ENCODE results near the gene ATP2A3.

Gene ATP2A3

DNA sequence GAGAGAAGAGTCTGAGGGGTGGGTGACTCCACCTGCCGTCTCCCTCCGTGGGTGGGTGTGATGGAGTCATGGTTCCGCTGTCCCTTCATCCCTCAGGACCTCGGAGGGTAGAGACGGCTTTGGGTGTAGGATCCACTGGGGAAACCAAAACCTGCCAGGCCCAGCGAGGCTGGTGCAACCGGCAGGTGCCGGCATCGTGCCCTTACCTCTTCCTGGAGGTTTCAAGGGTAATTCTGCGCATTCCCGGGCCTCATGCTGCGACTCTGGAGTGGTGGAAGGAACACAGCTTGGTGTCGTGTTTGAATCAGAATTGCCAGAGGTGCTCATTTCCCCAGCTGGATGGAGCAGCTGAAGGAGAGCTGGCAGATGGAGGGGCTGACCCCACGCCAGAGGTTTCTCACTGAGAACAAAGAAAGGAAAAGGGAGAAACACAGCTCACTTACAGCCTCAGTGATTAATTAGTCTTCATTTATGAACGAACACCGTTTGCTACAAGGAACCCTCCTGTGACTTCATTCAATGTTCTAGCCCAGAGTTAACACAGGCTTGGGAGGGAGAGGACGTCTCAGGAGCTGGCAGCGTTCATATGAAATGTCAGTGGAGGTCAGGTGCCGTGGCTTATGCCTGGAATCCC lies 16.3 kb upstream of the ATP2A3 start:
- Histone ChIP-seq H3K36me3 (ENCODE audit: insufficient read depth, low read length) (no peaks in the 10 kb centered on the region), H3K27ac (ENCODE audit: low read depth, low read length) (no peak overlapping the region), H3K4me1 (ENCODE audit: insufficient read depth, low read length) (peaks cover 16% of the 10 kb centered on the region), H3K4me3 (ENCODE audit: low read length) (no peak overlapping the region), H3K9ac (ENCODE audit: low read depth, low read length) (no peak overlapping the region), H3K9me3 (ENCODE audit: insufficient read depth, low read depth, low read length) (no peaks in the 10 kb centered on the region), H3K27me3 (ENCODE audit: insufficient read depth, low read length) (no peaks in the 10 kb centered on the region)
- WGBS, result 78% methylated on average over 19 of the region's 19 CpGs

DNA sequence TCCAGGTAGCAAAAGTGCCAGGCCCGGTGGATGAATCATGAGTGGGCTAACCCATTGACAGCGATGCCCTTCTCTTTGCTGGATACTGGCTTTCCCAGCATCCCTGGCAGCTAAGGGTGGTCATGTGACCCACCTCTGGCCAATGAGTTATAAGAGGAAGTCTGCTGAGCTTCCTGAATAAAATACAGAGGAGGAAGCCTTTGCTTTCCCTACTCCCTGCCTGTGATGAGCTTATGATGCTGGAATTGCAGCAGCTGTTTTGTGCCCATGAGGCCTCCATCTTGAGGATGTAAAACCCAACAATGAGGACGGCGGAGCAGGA lies 15.0 kb upstream of the ATP2A3 start:
- WGBS, result 92% methylated on average over 4 of the region's 4 CpGs
- Histone ChIP-seq H3K36me3 (ENCODE audit: insufficient read depth, low read length) (no peaks in the 10 kb centered on the region), H3K9ac (ENCODE audit: low read depth, low read length) (no peak overlapping the region), H3K27ac (ENCODE audit: low read depth, low read length) (no peak overlapping the region), H3K9me3 (ENCODE audit: insufficient read depth, low read depth, low read length) (peaks cover 4% of the 10 kb centered on the region; the same call in 1 of the 2 replicates), H3K27me3 (ENCODE audit: insufficient read depth, low read length) (no peaks in the 10 kb centered on the region), H3K4me1 (ENCODE audit: insufficient read depth, low read length) (peaks cover 16% of the 10 kb centered on the region), H3K4me3 (ENCODE audit: low read length) (no peak overlapping the region)

GRCh38 chr17:3978421-3979289 lies 14.4 kb upstream of the ATP2A3 start:
- Histone ChIP-seq H3K9me3 (ENCODE audit: insufficient read depth, low read depth, low read length) (peaks cover 4% of the 10 kb centered on the region; the same call in 1 of the 2 replicates), H3K27me3 (ENCODE audit: insufficient read depth, low read length) (no peaks in the 10 kb centered on the region), H3K36me3 (ENCODE audit: insufficient read depth, low read length) (no peaks in the 10 kb centered on the region), H3K27ac (ENCODE audit: low read depth, low read length) (no peak overlapping the region), H3K4me1 (ENCODE audit: insufficient read depth, low read length) (peaks cover 13% of the 10 kb centered on the region), H3K9ac (ENCODE audit: low read depth, low read length) (no peak overlapping the region), H3K4me3 (ENCODE audit: low read length) (no peak overlapping the region)
- 92% methylated on average over 6 of the region's 6 CpGs for WGBS

DNA sequence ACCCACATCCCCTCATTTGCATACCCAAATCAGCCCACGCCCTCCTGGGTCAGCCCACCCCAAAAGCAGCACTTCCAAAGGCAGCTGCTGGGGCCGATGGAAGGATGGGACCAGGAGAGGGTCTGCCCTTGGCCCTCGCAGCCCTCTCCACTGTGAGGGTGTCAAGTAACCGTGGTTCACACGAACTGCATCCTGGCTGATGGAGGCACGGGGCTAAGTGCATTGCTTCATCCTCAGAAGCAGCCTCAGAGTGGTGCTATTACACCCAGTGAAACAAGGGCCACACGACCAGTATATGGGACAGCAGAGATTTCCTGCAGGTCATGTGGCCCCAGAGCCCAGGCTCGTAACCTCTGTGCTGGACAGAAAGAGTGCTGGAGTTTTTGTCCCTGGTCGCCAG lies 13.2 kb upstream of the ATP2A3 start:
- no peak overlapping the region for H3K4me3 ChIP-seq (ENCODE audit: low read length)
- H3K9me3 ChIP-seq (ENCODE audit: insufficient read depth, low read depth, low read length), result peaks cover 4% of the 10 kb centered on the region; the same call in 1 of the 2 replicates
- H3K36me3 ChIP-seq (ENCODE audit: insufficient read depth, low read length), result no peaks in the 10 kb centered on the region
- no peak overlapping the region for H3K9ac ChIP-seq (ENCODE audit: low read depth, low read length)
- peaks cover 15% of the 10 kb centered on the region for H3K4me1 ChIP-seq (ENCODE audit: insufficient read depth, low read length)
- no peaks in the 10 kb centered on the region for H3K27me3 ChIP-seq (ENCODE audit: insufficient read depth, low read length)
- 76% methylated on average over 9 of the region's 9 CpGs for WGBS
- H3K27ac ChIP-seq (ENCODE audit: low read depth, low read length), result no peak overlapping the region

- Histone ChIP-seq H3K27me3 (ENCODE audit: insufficient read depth, low read length) (no peaks in the 10 kb centered on the region), H3K36me3 (ENCODE audit: insufficient read depth, low read length) (no peaks in the 10 kb centered on the region), H3K9ac (ENCODE audit: low read depth, low read length) (no peak overlapping the region), H3K4me3 (ENCODE audit: low read length) (no peak overlapping the region), H3K9me3 (ENCODE audit: insufficient read depth, low read depth, low read length) (peaks cover 4% of the 10 kb centered on the region; the same call in 1 of the 2 replicates), H3K27ac (ENCODE audit: low read depth, low read length) (no peak overlapping the region), H3K4me1 (ENCODE audit: insufficient read depth, low read length) (peaks cover 17% of the 10 kb centered on the region)
- WGBS, result 87% methylated on average over 17 of the region's 17 CpGs
Measured at GRCh38 chr17:3976675-3977171, 12.5 kb upstream of the ATP2A3 start.

DNA sequence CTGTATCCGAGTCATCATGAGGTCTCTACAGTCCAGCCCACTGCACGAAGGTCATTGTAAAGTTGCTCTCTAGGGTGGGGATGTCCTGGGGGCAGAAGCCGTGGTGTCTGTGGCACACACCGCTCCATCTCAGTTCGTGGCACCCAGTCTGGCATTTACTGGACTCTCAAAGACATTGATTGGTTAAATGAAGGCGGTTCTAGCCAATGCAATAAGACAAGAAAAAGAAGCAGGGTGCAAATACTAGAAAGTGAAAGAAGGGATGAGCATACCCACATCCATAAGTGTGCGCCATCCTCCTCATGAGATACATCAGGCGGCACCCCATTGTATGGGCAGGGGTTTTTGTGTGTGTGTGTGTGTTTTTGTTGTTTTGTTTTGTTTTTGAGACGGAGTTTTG lies 10.7 kb upstream of the ATP2A3 start:
- 96% methylated on average over 9 of the region's 9 CpGs for WGBS
- no peaks in the 10 kb centered on the region for H3K36me3 ChIP-seq (ENCODE audit: insufficient read depth, low read length)
- H3K4me3 ChIP-seq (ENCODE audit: low read length), result no peak overlapping the region
- H3K4me1 ChIP-seq (ENCODE audit: insufficient read depth, low read length), result peaks cover 7% of the 10 kb centered on the region; the same call in 1 of the 2 replicates
- no peaks in the 10 kb centered on the region for H3K27me3 ChIP-seq (ENCODE audit: insufficient read depth, low read length)
- no peak overlapping the region for H3K9ac ChIP-seq (ENCODE audit: low read depth, low read length)
- no peak overlapping the region for H3K27ac ChIP-seq (ENCODE audit: low read depth, low read length)
- H3K9me3 ChIP-seq (ENCODE audit: insufficient read depth, low read depth, low read length), result peaks cover 4% of the 10 kb centered on the region; the same call in 1 of the 2 replicates

DNA sequence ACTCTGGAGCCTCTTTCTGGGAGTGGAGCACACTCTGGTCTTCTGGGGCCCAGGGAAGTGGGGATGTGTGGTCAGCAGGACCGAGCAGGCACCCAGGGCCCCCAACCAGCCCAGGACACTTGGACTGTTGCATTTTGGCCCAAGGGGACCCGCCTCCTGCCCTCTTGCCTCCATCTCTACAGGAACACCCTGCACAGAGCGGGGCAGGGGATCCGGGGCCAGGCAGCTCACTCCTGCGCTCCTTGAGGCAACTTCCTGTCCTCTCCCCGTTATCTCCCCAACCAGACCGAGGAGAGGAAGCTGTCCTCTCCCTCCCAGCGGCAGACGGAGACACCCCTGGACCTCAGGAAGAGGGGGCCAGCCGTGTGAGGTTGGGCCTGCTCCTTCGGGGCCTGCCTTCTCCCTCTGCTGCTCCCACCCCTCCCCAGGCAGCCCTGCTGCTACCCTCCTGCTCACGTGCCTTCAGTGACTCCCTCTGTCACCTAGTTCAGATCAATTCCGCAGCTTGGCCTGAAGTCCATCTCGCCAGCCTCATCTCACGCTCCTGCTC lies 10.0 kb upstream of the ATP2A3 start:
- H3K9me3 ChIP-seq (ENCODE audit: insufficient read depth, low read depth, low read length), result peaks cover 4% of the 10 kb centered on the region; the same call in 1 of the 2 replicates
- H3K27ac ChIP-seq (ENCODE audit: low read depth, low read length), result no peak overlapping the region
- no peaks in the 10 kb centered on the region for H3K27me3 ChIP-seq (ENCODE audit: insufficient read depth, low read length)
- no peak overlapping the region for H3K4me3 ChIP-seq (ENCODE audit: low read length)
- 90% methylated on average over 15 of the region's 15 CpGs for WGBS
- no peak overlapping the region for H3K9ac ChIP-seq (ENCODE audit: low read depth, low read length)
- peaks cover 7% of the 10 kb centered on the region; the same call in 1 of the 2 replicates for H3K4me1 ChIP-seq (ENCODE audit: insufficient read depth, low read length)
- no peaks in the 10 kb centered on the region for H3K36me3 ChIP-seq (ENCODE audit: insufficient read depth, low read length)

- WGBS, result 94% methylated on average over 10 of the region's 10 CpGs
- H3K9me3 ChIP-seq (ENCODE audit: insufficient read depth, low read depth, low read length), result peaks cover 4% of the 10 kb centered on the region; the same call in 1 of the 2 replicates
- H3K27ac ChIP-seq (ENCODE audit: low read depth, low read length), result no peak overlapping the region
- H3K36me3 ChIP-seq (ENCODE audit: insufficient read depth, low read length), result no peaks in the 10 kb centered on the region
- no peak overlapping the region for H3K9ac ChIP-seq (ENCODE audit: low read depth, low read length)
- H3K4me3 ChIP-seq (ENCODE audit: low read length), result no peak overlapping the region
- no peaks in the 10 kb centered on the region for H3K27me3 ChIP-seq (ENCODE audit: insufficient read depth, low read length)
- peaks cover 7% of the 10 kb centered on the region; the same call in 1 of the 2 replicates for H3K4me1 ChIP-seq (ENCODE audit: insufficient read depth, low read length)
Measured at GRCh38 chr17:3973495-3974137, 9.4 kb upstream of the ATP2A3 start.

DNA sequence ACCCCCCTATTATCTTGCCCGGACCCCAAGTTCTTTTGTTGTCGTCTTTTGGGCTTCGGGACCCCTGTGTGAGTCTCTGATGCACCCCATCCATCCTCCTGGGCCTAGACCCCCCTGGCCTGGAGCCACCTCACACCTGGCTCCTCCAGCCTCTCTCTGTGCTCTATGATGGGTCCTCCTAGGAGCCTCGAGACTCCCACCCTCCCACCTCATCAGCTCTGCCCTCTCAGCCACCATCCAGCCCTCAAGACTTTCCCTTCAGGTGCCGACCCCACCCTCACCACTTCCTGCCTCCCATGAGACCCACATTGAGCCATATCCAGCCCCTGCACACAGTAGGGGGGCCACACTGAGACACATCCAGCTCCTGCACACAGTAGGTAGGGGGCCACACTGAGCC lies 8.7 kb upstream of the ATP2A3 start:
- Histone ChIP-seq H3K36me3 (ENCODE audit: insufficient read depth, low read length) (no peaks in the 10 kb centered on the region), H3K27ac (ENCODE audit: low read depth, low read length) (no peak overlapping the region), H3K9ac (ENCODE audit: low read depth, low read length) (no peak overlapping the region), H3K4me3 (ENCODE audit: low read length) (no peak overlapping the region), H3K27me3 (ENCODE audit: insufficient read depth, low read length) (no peaks in the 10 kb centered on the region), H3K4me1 (ENCODE audit: insufficient read depth, low read length) (peaks cover 7% of the 10 kb centered on the region; the same call in 1 of the 2 replicates), H3K9me3 (ENCODE audit: insufficient read depth, low read depth, low read length) (peaks cover 4% of the 10 kb centered on the region; the same call in 1 of the 2 replicates)
- 76% methylated on average over 5 of the region's 5 CpGs for WGBS

DNA sequence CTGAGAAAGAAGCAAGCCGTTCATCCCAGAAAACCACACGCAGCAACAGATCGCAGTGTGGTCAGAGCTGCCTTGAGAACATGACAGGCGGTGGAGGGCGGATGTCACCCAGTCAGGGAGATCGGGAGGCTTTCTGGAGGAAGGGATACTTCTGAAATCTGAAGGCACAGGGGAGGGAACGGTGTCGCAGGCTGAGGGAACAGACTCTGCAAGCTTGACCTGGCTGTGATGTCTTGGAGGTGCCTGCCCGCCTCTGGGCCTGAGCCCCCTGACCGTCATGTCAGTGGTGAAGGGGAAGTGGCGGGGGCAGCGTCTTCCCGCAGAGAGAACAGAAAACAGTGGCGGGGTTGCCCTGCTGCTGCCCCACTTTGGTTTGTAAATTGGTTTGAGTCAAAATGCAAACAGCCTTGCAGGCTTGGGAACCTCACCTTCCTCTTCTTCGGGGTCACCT lies 8.1 kb upstream of the ATP2A3 start:
- H3K4me3 ChIP-seq (ENCODE audit: low read length), result no peak overlapping the region
- 50% methylated on average over 15 of the region's 15 CpGs for WGBS
- H3K27ac ChIP-seq (ENCODE audit: low read depth, low read length), result no peak overlapping the region
- peaks cover 7% of the 10 kb centered on the region; the same call in 1 of the 2 replicates for H3K4me1 ChIP-seq (ENCODE audit: insufficient read depth, low read length)
- H3K36me3 ChIP-seq (ENCODE audit: insufficient read depth, low read length), result no peaks in the 10 kb centered on the region
- no peak overlapping the region; the same call in 1 of the 2 replicates for H3K9ac ChIP-seq (ENCODE audit: low read depth, low read length)
- no peaks in the 10 kb centered on the region for H3K27me3 ChIP-seq (ENCODE audit: insufficient read depth, low read length)
- H3K9me3 ChIP-seq (ENCODE audit: insufficient read depth, low read depth, low read length), result peaks cover 4% of the 10 kb centered on the region; the same call in 1 of the 2 replicates
